Fibroblast of villous mesenchyme (primary cell): Measurements from ENCODE around the gene PPME1. TPM values are rescaled to one million over a fixed set of nuclear protein-coding genes. Genes with fewer than 3 reads are reported as not detected.

Experiments used
- DNase-seq: peaks from one replicate; pipeline ENCODE4 v3.0.0-alpha.2; 2010; ENCODE audit warnings: low read depth
- H3K4me3 ChIP-seq: 2 replicates; pipeline ENCODE4 v1.5.1; 2011; ENCODE audit warnings: low read depth, mild to moderate bottlenecking, low read length
- total RNA-seq: library from RNA; depleted of rRNA; stranded (reverse); fragments of >200 nt; gene quantifications from 2 replicates; pipeline ENCODE4 v1.2.3, GENCODE V29; 2012
- TF ChIP-seq, protein P1 (sequence below): IDR thresholded peaks from 2 replicates; pipeline ENCODE4 v1.5.1; 2012; ENCODE audit warnings: low read depth, mild to moderate bottlenecking, low read length; ENCODE audit not compliant: insufficient read depth

Gene PPME1
- total RNA-seq, 1 donor = 165 TPM

DNA sequence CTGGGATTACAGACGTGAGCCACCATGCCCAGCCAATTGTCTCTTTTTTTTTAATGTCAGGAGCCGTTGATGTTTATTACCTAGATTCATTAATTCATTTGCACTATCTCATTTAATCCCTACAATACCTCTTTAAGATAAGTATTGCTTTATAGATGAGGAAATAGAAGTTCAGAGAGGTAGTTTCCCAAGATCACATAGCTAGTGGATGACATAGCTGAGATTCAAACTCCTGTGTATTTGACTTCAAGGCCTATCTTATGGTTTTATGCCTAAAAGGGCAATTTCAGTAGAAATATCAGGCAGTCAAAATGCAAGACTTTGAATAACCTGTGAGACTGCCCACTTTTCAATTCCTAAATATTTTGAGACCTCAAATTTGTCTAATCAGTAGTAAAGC is 66.5 kb downstream of the PPME1 start:
- no peak for DNase-seq
- TF ChIP-seq, protein P1, sequence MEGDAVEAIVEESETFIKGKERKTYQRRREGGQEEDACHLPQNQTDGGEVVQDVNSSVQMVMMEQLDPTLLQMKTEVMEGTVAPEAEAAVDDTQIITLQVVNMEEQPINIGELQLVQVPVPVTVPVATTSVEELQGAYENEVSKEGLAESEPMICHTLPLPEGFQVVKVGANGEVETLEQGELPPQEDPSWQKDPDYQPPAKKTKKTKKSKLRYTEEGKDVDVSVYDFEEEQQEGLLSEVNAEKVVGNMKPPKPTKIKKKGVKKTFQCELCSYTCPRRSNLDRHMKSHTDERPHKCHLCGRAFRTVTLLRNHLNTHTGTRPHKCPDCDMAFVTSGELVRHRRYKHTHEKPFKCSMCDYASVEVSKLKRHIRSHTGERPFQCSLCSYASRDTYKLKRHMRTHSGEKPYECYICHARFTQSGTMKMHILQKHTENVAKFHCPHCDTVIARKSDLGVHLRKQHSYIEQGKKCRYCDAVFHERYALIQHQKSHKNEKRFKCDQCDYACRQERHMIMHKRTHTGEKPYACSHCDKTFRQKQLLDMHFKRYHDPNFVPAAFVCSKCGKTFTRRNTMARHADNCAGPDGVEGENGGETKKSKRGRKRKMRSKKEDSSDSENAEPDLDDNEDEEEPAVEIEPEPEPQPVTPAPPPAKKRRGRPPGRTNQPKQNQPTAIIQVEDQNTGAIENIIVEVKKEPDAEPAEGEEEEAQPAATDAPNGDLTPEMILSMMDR = no peak
- no peak overlapping the region for H3K4me3 ChIP-seq

DNA sequence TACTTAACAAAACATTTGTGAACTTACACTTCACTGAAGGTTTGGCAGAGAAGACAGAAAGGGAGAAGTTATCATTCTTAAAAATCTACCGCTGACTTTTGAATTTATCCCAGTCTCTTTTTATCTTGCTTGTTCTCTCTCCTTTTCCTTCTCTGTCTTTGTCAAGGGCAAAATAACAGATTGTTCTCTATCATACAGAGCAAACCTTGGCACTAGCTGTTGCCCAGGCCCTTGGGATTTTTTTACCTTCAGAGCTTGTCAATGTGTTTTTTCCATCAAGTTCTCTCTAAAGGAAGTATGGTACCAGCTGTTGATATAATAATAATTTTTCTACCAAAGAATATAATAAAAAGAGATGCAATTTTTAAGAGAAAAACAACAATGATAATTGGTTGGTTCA is 67.2 kb downstream of the PPME1 start:
- no peak for DNase-seq
- TF ChIP-seq, protein P1 = no peak
- H3K4me3 ChIP-seq = no peak overlapping the region

DNA sequence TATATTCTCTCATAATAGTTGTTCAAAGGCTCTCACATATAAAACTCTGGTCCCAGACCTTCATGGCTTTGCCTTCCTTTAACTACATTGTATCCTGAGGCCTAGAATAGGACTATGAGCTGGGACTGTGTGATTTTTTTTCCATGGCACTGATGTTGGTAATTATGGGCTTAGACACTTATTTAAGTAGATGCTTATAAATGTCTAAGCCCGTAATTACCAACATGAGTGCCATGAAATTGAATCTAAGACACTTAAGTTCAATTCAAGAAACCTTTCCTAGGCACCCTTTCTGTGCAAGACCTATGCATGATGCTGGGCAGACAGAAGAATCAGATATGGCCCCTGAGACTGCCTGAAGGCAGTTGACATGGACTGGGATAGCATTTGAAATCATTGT is 77.4 kb downstream of the PPME1 start:
- DNase-seq = no peak
- no peak overlapping the region for H3K4me3 ChIP-seq
- TF ChIP-seq, protein P1 = no peak

DNA sequence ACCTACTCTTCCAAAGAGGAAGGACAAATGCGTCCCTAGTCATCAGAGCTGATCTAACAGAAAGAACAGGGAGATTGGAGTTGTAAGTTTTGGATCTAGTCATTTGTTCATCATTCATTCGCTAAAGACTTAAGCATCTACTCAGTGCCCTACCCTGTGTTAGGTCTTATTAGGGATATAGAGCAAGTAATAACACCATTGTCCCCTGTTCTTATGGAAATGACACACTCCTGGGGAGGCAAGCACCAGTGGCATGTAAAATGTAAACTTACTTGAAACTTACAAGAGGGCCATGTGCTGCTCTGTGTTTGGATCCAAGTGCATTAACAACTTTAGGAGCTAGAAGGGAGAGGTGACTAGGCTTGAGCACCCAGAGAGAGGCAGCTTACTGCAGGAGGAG is 78.4 kb downstream of the PPME1 start:
- no peak overlapping the region for H3K4me3 ChIP-seq
- TF ChIP-seq, protein P1 = no peak
- no peak for DNase-seq

DNA sequence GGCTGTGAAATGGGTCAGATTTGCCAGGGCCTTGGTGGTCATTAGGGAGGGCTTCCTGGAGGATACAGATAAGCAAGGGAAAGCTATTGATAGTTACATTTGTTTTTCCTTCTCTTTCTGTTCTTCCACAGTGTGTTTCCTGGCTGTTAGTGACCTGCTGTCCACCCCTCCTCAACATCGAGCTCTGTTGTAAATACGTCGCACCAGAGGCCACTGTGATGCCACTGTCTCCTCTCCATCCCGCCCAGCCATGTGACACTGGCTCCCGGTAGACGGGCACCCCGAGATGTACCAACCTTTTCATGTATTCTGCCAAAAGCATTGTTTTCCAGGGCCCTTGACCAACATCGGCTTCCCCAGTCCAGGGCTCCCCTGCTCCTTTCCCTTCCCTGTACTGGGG is 82.3 kb downstream of the PPME1 start:
- H3K4me3 ChIP-seq = no peak overlapping the region
- no peak for DNase-seq
- TF ChIP-seq, protein P1 = no peak

DNA sequence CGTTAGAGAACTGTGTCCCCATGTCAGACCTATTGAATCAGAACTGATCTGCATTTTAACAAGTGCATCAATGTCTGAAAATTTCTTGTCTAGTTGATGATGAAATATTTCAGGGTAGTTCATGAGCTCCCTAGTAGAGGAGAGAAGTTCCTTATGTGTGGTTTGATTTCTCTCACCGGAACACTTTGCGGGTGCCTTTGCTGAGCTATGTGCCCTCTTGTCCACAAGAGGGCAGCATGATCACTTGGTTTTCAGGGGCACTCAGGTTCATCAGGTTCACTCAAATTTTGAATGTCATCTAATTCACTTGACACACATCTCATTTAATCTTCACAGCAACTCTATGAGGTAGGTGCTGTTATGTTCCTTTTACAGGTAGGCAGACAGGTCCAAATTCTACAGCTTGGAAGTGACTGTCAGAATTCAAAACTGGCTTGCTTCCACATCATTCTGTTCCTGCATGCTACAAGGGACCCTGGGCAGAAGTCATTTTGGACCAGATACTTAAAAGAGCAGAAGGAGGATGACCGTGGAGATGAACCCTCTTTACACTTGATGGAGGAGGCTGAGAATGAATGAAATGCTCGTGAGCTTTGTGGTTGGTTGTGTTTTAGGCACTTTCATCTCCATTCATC is 84.8 kb downstream of the PPME1 start:
- no peak overlapping the region for H3K4me3 ChIP-seq
- DNase-seq = peak; percentile 66
- TF ChIP-seq, protein P1 = peak; percentile 91
